ENCODE results near the gene C1GALT1. TPM values are rescaled to one million over a fixed set of nuclear protein-coding genes. Genes with fewer than 3 reads are reported as not detected.

Gene C1GALT1
- total and polyA plus RNA-seq, 3 donors from 2014 or later = 9.1 to 20.4 (median 17.9) TPM

- no peak overlapping the region for H3K27ac ChIP-seq
- intact Hi-C loops (cut with DNase I; ENCODE audit: low total_unique reads) = no loop called here
- DNase-seq = no peak
- H3K27me3 ChIP-seq = no peaks in the 10 kb centered on the region
- no peak overlapping the region for H3K4me3 ChIP-seq
- H3K36me3 ChIP-seq (ENCODE audit: low read depth, missing control alignments) = no peaks in the 10 kb centered on the region
- TF ChIP-seq POLR2A (IDR thresholded peaks at IDR 0.05) = no peak
- WGBS, 2 donors = 83 to 96% methylated on average over 3 of the region's 3 CpGs
- H3K4me1 ChIP-seq = no peaks in the 10 kb centered on the region
- H3K9me3 ChIP-seq = no peaks in the 10 kb centered on the region
Observed at GRCh38 chr7:7166318-7166717, 16.0 kb upstream of the C1GALT1 start.

DNA sequence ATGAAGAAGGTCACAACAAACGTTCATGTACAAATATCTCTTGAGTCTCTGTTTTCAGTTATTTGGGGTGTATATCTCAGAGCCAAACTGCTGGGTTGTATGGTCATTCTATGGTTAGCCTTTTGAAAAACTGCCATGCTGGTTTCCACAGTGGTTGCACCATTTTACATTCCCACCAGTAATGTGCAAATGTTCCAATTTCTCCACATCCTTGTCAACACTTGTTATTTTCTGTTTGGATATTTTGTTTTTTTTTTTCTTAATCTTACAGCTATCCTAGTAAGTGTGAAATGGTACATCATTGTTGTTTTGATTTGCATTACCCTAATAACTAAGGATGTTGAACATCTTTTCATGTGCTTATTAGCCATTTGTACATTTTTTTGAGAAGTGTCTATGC lies 13.0 kb upstream of the C1GALT1 start:
- DNase-seq = no peak
- intact Hi-C loops (cut with DNase I; ENCODE audit: low total_unique reads) = no loop called here
- Histone ChIP-seq H3K4me3 (no peak overlapping the region), H3K9me3 (no peaks in the 10 kb centered on the region), H3K4me1 (no peaks in the 10 kb centered on the region), H3K27ac (no peak overlapping the region), H3K27me3 (no peaks in the 10 kb centered on the region), H3K36me3 (ENCODE audit: low read depth, missing control alignments) (no peaks in the 10 kb centered on the region)
- TF ChIP-seq POLR2A (IDR thresholded peaks at IDR 0.05) (no peak), CTCF (IDR thresholded peaks at IDR 0.05) (no peak)
- WGBS, 2 donors = 70 to 87% methylated on average over 1 of the region's 1 CpG

DNA sequence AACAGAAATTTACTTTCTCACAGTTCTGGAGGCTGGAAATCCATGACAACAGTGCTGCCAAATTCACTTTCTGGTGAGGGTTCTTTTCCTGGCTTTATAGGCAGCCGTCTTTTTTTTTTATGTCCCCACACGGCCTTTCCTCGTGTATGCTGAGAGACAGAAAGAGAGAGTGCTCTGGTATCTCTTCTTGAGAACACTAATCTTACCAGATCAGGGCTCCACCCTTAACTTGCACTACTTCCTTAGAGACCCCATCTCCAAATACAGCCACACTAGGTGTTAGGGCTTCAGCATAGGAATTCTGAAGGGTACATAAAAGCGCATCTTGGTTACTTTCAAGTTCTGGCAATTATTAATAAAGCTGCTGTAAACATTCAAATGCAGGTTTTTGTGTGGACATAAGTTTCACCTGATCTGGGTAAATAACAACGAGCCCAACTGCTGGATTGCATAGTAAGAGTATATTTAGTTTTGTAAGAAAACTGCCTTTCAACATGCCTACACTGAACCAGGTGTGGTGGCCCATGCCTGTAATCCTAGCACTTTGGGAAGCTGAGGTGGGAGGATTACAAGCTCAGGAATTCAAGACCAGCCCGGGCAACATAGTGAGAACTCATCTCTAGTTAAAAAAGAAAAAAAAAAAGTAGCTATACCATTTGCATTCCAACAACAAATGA lies 8.2 kb upstream of the C1GALT1 start:
- Histone ChIP-seq H3K4me3 (no peak overlapping the region), H3K4me1 (no peaks in the 10 kb centered on the region), H3K9me3 (no peaks in the 10 kb centered on the region), H3K27ac (no peak overlapping the region), H3K36me3 (ENCODE audit: low read depth, missing control alignments) (no peaks in the 10 kb centered on the region), H3K27me3 (no peaks in the 10 kb centered on the region)
- intact Hi-C loops (cut with DNase I; ENCODE audit: low total_unique reads) = no loop called here
- 84 to 87% methylated on average over 6 of the region's 6 CpGs for WGBS, 2 donors
- TF ChIP-seq POLR2A (IDR thresholded peaks at IDR 0.05) = no peak
- TF ChIP-seq CTCF (IDR thresholded peaks at IDR 0.05) = no peak
- no peak for DNase-seq

- intact Hi-C loops (cut with DNase I; ENCODE audit: low total_unique reads) = no loop called here
- no peak overlapping the region for H3K27ac ChIP-seq
- no peaks in the 10 kb centered on the region for H3K4me1 ChIP-seq
- 78 to 87% methylated on average over 2 of the region's 2 CpGs for WGBS, 2 donors
- DNase-seq = no peak
- no peaks in the 10 kb centered on the region for H3K36me3 ChIP-seq (ENCODE audit: low read depth, missing control alignments)
- H3K27me3 ChIP-seq = no peaks in the 10 kb centered on the region
- H3K4me3 ChIP-seq = no peak overlapping the region
- H3K9me3 ChIP-seq = no peaks in the 10 kb centered on the region
- TF ChIP-seq CTCF (IDR thresholded peaks at IDR 0.05) (no peak), POLR2A (IDR thresholded peaks at IDR 0.05) (no peak)
Observed at GRCh38 chr7:7175075-7175695, 7.2 kb upstream of the C1GALT1 start.

GRCh38 chr7:7176406-7177043 lies 5.8 kb upstream of the C1GALT1 start:
- Histone ChIP-seq H3K9me3 (no peaks in the 10 kb centered on the region), H3K4me3 (no peak overlapping the region), H3K27ac (no peak overlapping the region), H3K27me3 (no peaks in the 10 kb centered on the region), H3K4me1 (no peaks in the 10 kb centered on the region), H3K36me3 (ENCODE audit: low read depth, missing control alignments) (no peaks in the 10 kb centered on the region)
- TF ChIP-seq CTCF (IDR thresholded peaks at IDR 0.05) (no peak), POLR2A (IDR thresholded peaks at IDR 0.05) (no peak)
- DNase-seq = no peak
- 51 to 61% methylated on average over 4 of the region's 4 CpGs for WGBS, 2 donors
- intact Hi-C loops (cut with DNase I; ENCODE audit: low total_unique reads) = no loop called here
